Choroid plexus epithelial cell (primary cell): ENCODE data around the gene AKT2.

Source experiments
- DNase-seq: peaks from one replicate; pipeline ENCODE4 v3.0.0-alpha.2; 2010; ENCODE audit warnings: low read depth
- H3K4me3 ChIP-seq: 2 replicates; pipeline ENCODE4 v1.5.1; 2011; ENCODE audit warnings: low read depth, mild to moderate bottlenecking, control low read depth, low read length, moderate library complexity
- TF ChIP-seq, protein P1 (sequence below): conservative IDR thresholded peaks from 2 replicates; pipeline ENCODE4 v1.5.1; 2011; ENCODE audit warnings: low read depth, mild to moderate bottlenecking, control low read depth, inconsistent platforms, low read length, moderate library complexity

Gene AKT2

DNA sequence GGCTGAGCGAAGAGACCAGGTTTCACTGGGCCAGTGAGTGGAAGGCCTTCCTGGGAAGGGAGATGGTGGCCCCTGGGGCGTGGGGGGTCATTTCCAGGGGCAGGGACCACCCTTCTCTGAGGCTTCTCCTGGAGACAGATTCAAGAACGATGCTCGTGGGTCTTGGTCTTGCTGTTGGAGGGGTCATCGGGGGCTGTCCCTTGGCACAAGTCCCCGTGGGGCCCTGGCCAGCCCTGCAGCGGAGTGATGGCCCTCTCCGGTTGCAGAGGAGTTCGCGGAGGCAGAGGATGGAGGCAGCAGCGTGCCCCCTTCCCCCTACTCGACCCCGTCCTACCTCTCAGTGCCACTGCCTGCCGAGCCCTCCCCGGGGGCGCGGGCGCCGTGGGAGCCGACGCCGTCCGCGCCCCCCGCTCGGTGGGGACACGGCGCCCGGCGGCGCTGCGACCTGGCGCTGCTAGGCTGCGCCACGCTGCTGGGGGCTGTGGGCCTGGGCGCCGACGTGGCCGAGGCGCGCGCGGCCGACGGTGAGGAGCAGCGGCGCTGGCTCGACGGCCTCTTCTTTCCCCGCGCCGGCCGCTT lies 71.8 kb downstream of the AKT2 start:
- TF ChIP-seq, protein P1, sequence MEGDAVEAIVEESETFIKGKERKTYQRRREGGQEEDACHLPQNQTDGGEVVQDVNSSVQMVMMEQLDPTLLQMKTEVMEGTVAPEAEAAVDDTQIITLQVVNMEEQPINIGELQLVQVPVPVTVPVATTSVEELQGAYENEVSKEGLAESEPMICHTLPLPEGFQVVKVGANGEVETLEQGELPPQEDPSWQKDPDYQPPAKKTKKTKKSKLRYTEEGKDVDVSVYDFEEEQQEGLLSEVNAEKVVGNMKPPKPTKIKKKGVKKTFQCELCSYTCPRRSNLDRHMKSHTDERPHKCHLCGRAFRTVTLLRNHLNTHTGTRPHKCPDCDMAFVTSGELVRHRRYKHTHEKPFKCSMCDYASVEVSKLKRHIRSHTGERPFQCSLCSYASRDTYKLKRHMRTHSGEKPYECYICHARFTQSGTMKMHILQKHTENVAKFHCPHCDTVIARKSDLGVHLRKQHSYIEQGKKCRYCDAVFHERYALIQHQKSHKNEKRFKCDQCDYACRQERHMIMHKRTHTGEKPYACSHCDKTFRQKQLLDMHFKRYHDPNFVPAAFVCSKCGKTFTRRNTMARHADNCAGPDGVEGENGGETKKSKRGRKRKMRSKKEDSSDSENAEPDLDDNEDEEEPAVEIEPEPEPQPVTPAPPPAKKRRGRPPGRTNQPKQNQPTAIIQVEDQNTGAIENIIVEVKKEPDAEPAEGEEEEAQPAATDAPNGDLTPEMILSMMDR = no peak
- no peak for DNase-seq
- H3K4me3 ChIP-seq = no peak overlapping the region

DNA sequence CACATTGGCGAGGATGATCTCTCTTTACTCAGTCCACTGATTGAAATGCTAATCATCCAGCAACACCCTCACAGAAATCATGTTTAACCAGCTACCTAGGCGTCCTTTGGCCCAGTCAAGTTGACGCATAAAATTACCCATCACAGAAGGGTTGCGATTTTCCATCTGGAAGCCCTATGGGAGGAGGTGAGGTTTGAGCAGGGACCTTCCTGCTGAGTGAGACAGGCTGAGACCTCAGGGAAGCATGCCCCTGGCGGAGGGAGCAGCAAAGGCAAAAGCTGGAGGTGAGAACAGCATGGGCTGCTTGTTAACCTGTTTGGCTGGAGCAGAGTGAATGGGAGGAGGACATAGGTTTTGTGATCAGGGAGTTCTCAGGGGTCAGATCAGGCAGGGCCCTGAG lies 74.3 kb downstream of the AKT2 start:
- no peak overlapping the region for H3K4me3 ChIP-seq
- TF ChIP-seq, protein P1 = peak; percentile 7
- DNase-seq = no peak

DNA sequence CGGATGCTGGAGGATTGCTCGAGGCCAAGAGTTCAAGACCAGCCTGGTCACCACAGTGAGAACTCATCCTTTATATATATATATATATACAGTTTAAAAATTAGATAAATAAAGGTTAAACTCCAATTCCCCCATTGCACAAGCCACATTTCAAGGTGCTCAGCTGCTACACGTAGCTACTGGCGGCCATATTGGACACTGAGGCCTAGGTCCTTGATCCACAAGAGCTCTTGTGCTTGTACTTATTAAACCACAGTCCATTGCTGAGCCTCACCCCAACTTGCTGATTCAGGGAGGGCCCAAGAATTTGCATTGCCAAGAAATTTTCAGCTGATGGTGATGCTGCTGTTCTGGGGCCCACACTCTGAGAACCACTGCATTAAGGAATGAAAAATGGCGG lies 76.5 kb downstream of the AKT2 start:
- no peak overlapping the region for H3K4me3 ChIP-seq
- TF ChIP-seq, protein P1 = no peak

DNA sequence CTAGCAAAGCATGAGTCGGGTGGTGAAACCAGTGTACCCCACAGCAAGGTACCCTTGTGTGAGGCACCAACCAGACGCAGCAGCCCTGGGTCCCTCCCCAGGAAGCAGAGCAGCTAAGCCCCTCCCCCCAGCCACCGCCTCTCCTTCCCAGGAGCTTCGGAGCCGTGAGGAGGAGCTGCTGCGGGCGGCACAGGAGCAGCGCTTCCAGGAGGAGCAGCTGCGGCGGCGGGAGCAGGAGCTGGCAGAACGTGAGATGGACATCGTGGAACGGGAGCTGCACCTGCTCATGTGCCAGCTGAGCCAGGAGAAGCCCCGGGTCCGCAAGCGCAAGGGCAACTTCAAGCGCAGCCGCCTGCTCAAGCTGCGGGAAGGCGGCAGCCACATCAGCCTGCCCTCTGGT lies 79.4 kb downstream of the AKT2 start:
- TF ChIP-seq, protein P1 = no peak
- H3K4me3 ChIP-seq = no peak overlapping the region
- DNase-seq = no peak

More for the DNA sequence above, 76.5 kb downstream of the AKT2 start:
- DNase-seq = no peak

DNA sequence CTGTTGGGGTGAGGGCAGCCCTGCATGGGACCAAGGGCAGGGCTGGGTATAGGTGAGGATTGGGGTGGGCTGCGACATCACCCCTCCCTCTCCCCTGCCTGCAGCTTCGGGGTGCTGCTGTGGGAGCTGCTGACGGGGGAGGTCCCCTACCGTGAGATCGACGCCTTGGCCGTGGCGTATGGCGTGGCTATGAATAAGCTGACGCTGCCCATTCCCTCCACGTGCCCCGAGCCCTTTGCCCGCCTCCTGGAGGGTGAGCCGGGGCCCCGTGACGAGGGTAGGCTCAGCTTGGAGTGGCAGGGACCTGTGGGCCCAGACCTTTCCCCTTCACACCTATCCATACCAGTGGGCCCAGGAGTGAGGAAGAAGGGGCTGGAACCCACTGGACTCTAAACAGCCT lies 80.8 kb downstream of the AKT2 start:
- no peak for DNase-seq
- H3K4me3 ChIP-seq = no peak overlapping the region
- TF ChIP-seq, protein P1 = no peak

DNA sequence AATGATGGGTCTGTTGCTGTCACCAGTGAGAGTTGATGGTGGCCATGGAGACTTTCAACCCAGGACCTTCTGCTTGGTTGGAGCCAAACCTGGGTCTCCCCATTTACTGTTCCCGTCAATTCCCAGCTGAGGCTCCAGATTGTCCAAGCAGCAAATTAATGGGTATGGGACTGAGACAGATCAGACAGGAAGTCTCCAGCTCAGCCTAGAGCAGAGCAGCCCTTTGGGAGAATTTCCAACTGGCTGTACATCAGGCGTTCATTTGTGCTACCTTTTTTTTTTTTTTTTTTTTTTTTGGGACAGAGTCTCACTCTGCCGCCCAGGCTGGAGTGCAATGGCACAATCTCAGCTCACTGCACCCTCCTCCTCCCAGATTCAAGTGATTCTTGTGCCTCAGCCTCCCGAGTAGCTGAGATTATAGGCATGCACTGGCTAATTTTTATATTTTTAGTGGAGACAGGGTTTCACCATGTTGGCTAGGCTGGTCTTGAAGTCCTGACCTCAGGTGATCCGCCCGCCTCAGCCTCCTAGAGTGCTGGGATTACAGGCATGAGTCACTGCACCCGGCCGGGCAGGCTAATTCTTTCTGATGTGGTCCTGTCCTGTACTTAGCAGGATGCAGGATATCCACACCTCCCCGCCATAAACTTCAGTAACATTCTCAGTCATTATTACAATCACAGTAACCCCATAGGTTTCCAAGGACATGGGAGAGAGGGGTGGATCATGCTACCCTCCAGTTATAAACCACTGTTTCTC lies 84.6 kb downstream of the AKT2 start:
- H3K4me3 ChIP-seq = no peak overlapping the region
- DNase-seq = peak; percentile 37
- TF ChIP-seq, protein P1 = no peak
